Effector CD4-positive, alpha-beta T cell (primary cell): ENCODE results near the gene U2AF2.
A peak's percentile ranks its signal among the peaks of the same experiment; 100 is the strongest.

Experiments
- DNase-seq: peaks from one replicate; pipeline ENCODE4 v3.0.0-alpha.2; 2020

The U2AF2 gene

DNA sequence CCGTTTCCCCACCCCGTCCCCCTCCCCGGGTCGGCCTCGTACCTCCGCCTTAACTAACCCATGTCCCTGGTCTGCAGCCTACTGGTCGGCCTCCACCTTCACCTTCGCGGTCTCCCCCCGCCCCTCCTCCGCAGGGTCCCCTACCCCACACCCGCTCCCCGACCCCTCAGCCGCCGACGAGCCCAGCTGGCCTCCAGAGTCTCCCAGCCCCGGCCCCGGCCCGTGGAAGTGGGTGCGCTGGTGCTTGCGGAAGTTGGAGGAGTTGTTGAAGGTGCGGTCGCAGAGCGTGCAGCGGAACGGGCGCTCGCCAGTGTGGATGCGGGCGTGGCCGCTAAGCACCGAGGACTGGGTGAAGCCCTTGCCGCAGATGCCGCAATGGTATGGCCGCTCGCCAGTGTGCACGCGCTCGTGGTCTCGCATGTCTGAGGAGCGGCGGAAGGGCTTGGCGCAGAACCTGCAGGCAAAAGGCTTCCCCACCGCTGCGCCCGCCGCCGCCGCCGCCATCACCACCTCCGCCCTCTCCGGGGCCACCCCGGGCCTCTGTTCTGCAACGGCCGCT lies 33.1 kb upstream of the U2AF2 start:
- DNase-seq, result no peak

DNA sequence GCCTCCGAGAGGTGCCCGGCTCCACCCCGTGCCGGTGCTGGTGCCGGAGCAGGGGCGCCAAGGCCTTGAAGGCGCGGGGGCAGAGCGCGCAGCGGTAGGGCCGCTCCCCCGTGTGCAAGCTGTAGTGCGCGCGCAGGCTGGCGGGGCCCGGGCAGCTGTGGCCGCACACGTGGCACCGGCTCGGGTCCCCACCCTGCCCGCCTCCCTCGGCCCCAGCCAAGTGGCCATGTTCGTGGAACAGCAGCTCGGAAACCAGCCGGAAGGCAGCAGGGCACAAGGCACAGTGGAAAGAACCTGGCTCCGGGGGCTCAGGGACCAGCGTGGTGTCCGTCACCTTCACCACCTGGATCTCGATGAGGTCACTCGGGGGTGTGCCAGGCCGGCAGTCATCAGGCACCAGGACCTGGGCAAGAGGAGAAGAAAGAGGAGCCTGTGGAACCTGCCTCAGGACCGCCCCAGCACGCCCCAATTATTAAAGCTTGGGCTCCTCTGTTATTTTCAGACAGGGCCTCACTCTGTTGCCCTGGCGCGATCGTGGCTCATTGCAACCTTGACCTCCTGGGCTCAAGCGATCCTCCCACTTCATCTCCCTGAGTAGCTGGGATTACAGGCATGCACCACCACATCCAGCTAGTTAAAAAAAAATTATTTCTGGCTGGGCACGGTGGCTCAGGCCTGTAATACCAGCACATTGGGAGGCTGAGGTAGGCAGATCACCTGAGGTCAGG lies 32.4 kb upstream of the U2AF2 start:
- DNase-seq, result no peak

DNA sequence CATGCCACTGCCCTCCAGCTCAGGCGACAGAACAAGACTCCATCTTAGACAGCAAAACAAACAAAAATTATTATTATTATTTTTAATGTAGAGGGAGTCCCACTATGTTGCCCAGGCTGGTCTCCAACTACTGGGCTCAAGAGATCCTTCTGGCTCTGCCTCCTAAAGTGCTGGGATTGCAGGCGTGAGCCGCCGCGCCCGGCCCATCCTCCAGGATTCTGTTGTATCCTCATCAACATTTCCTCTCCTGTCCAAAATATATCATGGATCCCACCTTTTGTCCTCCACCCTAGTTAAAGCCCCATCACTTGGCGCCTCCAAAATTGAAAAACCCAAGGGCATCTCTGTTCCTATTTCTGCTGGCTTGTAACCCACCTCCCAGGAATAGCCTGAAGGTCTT lies 31.7 kb upstream of the U2AF2 start:
- DNase-seq, result no peak

DNA sequence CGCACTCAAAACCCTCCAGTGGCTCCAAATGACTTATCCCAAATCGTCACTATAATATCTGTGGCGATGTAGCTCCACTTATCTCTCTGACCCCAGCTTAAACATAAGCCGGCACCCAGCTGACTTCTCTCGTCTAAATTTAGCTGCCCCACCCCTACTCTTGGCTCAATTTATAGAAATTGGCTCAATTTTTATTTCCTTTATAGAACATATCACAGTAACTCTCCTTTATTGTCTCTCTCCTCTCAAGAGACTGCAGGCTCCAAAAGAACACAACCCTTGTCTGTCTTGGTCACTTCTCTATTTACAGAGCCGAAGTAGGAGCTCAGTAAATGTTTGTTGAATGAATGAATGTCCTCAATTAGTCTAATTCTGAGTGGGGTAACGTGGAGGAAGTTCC lies 31.3 kb upstream of the U2AF2 start:
- DNase-seq, result no peak

DNA sequence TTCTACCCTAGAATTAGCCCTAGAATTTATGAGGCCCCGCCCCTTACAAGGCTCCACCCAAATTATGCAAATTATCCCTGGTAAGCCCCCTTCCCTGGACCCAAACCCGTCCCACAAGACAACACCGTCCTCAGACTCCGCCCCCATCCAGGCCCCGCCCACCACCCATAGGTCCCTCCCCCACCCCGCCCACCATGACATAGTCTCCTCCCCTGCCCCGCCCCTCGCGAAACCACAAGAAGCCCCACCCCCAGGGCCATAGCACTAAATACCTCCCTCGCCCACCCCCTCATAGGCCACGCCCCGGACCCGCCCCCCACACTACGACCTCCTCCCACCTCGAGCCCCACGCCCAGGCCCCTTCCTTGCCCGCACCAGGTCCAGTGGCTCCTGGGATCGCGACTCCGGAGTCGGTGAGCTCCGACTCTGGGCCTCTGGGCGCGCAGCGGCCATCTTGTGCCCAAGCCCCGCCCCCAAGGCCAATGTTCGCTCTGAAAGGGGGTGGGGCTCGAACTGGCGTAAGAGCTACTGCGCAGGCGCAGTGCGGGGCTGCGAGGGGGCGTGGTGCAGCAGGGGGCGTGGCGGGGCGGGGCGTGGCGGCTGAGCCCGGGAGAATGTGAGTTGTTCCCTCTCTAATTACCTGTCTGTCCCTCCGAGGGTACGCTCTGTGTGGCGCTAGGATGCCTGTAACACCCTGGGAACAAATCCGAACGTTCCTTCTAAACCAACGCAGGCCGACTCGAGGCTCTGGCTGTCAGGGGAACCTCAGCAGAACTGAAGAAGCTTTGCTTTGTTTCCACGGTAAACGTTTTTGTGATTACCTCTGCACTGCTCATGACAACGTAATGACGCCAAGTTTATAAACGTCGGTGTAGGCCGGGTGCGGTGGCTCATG lies 30.5 kb upstream of the U2AF2 start, which contains the start of gene ZNF784:
Gene ZNF784, minus strand, starts transcription at position 458 of the 895 bp plus-strand sequence. Its CDS starts 5 bp downstream, at position 453.
- DNase-seq, result peak; percentile 93

DNA sequence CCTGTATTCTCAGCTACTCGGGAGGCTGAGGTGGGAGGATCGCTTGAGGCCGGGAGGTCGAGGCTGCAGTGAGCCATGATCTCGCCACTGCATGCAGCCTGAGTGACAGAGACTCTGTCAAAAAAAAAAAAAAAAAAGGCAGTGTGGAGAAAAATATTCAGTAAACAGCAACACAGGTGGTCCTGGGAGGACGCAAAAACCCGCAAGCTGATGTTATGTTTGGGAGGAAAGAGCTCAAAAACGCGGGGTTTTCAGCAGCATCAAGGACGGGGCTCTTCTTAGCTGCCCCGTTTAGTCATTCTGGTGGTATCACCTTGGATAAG lies 29.9 kb upstream of the U2AF2 start:
- no peak for DNase-seq

DNA sequence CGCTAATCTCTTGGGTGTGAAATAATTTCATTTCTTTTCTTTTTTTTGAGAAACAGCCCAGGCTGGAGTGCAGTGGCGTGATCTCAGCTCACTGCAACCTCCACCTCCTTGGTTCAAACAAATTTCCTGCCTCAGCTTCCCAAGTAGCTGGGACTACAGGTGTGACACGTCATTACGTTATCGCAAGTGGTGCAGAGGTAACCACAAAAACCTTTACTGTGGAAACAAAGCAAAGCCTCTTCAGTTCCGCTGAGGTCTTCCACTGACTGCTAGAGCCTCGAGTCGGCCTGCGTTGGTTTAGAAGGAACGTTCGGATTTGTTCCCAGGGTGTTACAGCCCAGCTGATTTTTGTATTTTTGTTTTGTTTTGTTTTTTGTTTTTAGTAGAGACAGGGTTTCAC lies 28.5 kb upstream of the U2AF2 start:
- DNase-seq, result peak; percentile 49

DNA sequence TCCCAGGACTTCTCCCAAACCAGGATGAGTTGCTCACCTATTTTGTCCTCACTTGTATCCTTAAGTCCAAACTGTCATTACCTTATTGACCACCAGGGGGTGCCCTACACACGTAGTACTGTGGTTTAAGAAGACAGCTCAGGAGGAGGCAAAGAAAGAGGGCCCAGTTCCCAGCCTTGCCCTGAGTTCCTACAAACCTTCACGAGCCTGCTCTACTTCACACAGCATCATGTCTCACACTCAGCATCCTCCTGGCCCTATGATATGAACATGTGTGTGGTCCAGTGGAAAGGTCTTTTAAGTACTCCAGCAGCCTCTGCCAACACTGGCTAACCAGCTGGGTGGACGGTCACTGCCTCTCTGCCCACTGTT lies 22.4 kb upstream of the U2AF2 start:
- DNase-seq, result peak; percentile 90

DNA sequence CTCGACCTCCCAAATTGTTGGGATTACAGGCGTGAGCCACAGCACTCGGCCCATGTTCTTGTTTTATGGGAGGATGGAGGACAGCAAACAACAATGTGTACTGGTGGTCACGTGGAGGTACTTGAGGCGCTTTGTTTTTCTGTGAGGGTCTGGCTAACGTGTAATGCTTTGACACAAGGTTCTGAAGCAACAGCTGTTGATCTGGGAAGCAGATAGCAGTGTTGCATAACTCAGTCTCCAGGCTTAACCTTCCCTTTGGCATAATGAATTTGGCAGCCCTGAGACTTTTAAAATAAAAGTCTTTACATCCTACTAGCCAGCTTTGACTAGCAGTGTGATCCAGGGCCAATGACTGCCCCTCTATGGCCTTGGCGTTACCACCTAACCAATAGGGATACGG lies 21.0 kb upstream of the U2AF2 start:
- no peak for DNase-seq

DNA sequence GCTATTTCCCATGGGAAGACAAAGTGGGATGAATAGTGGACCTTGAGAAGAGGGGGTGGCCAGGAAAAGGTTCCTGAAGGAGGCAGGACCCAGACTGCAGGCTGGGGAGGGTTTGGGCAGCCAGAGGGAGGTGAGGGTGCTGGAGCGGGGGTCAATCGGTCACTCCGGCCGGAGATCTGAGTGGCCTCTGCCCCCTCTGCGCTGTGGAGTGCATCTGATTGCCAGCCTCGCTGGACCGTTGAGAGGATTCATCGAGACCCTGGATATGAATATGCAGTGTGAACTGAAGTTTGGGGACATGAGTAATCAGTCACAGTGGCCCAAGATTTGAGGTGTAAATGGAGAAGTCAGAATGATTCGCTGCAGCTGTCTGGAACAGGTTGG lies 19.5 kb upstream of the U2AF2 start:
- no peak for DNase-seq

DNA sequence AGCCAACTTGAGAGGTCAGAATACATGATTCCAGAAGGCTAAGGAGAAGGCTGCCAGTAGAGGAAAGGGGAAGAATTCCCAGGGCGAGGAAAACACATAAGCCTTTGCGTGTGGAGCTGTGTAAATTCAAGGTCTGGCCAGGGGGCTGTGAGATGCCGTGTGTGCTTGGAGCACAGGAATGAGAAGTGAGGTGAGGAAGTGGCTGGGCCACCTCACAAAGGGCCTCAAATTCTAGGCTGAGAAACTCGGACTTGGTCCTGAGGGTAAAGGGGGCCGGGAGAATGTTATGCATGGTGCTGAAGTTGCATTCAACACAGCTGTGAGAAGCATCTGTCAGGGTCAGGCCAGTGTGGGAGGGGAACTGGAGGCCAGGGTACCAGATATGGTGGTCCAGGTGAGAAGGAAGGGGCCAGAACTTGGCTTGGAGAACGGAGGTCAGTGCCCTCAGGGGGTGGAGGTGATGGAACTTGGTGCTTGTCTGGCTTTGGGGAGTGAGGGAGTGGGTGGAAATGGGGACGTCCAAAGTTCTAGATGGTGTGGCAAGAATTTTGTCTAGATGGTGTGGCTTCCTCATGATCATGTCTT lies 18.9 kb upstream of the U2AF2 start:
- no peak for DNase-seq

DNA sequence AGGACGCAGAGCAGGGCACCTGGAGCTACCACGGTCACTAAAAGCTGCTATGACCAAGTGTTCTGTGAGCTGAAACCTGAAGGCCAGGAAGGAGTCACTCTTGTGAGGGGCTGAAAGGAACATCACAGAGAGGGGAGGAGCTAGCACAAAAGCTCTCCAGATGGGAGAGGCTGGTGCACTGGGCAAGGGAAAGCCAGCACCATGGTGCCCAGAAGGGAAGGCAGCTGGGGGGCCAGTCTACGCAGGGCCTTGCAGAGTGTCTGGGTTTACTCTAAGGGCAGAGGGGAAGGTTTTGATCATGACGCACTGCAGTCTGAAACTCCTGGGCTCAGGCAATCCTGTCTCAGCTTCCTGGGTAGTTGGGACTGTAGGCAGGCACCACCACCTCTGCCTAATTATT lies 18.1 kb upstream of the U2AF2 start:
- no peak for DNase-seq

DNA sequence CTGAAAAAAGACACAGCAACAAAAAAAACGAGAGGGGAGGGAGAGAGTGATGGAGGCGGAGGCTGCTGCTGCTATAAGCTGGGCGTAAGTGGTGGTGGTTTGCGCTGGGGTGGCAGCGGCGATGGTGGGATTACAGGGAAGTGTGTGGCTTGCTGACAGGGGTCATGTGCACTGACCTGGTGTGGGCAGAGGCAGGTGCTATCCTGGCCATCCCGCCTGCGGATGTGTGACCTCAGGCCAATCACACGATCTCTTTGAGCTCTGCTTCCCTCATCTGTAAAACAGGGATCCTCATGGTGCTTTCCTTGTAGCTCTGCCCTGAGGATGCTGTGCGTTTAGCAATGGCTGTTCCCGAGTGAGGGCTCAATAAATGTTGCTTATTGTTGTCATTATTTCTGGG lies 17.3 kb upstream of the U2AF2 start:
- DNase-seq, result no peak

DNA sequence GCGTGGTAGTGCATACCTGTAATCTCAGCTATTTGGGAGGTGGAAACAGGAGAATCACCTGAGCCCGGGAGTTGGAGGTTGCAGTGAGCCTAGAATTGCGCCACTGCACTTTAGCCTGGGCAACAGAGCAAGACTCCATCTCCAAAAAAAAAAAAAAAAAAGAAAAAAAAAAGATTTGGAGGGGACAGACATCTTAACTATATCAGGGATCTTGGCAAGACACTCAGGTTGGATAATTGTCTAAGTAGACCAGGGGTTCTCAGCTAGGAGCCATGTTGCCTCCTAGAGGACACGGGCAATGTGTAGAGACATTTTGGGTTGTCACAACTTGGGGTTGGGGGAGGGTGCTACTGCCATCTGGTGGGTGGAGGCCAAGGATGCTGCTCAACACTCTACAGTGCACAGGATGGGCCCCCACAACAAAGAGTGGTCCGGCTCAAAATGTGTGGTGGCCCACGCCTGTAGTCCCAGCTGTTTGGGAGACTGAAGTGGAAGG lies 15.9 kb upstream of the U2AF2 start:
- DNase-seq, result no peak

DNA sequence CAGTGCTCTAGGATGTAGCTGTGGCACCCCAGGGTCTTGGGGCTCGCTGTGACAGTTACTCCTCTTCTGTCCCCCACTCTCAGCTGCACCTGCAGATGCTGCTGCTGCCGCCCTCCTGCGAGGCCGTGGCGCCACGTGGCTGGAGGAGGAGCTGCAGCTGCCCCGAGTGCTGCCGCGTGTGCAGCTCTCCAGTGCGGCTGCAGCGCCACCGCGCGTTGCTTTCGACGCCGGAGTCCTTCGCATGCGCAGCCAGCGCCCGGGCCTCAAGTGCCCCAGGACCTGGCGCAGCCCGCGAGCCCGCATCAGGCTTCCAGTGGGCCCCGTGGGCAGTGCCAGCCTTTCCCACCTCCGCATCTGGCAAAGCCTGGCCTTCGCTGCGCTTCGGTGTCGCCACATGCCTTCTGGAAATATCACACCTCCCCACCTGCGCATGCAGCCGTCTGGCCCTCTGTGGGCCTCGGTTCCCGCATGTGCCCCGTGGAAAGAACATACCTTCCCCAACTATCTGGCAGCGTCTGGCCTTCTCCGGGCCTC lies 14.7 kb upstream of the U2AF2 start:
- peak; percentile 62 for DNase-seq

DNA sequence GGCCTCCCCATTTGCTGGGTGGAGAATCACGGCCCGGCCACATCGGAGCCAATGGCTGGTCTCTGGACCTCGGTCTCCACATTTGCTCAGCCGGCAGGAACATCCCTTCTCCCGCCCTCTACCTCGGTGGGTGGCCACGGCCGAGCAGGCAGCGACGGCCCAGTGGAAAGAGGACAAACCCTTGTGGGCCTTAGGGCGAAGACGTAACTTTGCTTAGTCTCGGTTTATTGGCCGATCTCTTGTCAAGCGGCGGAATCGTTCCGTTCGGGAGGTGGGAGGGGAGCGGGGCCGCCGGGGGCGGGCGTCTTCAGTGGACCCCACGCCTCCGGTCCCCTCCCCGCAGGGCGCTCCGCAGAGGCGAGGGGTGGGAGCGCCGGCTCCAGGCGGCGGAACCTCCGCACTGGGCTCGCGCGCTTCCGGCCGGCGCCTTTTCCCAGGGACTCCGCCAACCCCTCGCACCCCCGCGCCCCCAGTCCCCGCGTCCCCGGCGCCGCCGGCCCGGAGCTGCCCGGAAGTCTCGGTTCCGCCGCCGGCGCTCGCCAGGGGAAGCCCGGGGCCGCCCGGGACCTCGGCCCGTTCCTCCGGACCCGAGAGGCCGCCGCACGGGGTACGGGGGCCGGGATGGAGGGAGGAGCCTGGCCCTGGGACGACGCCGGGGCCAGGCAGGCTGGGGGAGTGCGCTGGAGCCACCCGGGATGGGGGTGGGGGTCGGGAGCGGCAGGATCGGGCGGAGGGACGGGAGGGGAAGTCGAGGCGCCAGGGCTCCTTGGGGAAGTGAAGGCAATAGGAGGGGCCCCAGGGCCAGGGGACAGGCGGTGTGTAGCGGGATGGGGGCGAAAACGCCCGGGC lies 14.0 kb upstream of the U2AF2 start, which contains the start of gene ZNF580:
Gene ZNF580, plus strand, starts transcription at position 426 of the 849 bp plus-strand sequence. CDS start 1,507 bp downstream, outside the sequence.
- no peak for DNase-seq

DNA sequence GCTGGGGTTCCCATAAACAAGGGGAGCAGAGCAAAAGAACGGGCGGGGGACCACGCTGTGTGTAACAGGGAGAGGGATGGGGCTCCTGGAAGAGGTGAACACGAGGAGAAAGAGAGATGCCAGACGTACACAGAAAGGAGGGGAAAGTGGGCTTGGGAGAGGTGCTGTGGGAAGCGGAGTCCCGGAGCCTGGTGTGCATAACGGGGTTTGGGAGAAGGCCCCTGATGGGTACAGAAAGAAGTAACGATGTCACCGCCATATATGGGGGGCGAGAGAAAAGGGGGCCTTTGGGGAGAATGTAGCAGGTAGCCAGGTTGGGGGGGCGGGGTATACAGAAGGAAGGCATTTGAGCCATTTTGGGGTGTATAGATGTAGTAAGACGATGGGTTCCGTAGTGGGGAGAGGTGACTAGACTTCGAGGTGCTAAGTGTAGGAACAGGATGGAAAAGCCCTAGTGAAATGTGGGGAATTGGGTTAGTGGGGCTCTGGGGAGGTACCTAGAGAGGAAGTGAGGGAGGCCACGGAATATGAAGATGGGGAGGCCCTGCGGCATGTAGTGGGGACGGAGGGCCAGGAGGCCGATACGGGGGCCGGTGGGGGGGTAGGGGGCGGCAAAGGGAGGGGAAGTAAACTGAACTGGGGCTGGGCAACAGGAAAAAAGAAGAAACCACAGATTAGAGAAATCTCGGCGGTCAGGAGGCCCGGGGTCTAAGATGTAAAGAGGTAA lies 13.2 kb upstream of the U2AF2 start:
- DNase-seq, result no peak

DNA sequence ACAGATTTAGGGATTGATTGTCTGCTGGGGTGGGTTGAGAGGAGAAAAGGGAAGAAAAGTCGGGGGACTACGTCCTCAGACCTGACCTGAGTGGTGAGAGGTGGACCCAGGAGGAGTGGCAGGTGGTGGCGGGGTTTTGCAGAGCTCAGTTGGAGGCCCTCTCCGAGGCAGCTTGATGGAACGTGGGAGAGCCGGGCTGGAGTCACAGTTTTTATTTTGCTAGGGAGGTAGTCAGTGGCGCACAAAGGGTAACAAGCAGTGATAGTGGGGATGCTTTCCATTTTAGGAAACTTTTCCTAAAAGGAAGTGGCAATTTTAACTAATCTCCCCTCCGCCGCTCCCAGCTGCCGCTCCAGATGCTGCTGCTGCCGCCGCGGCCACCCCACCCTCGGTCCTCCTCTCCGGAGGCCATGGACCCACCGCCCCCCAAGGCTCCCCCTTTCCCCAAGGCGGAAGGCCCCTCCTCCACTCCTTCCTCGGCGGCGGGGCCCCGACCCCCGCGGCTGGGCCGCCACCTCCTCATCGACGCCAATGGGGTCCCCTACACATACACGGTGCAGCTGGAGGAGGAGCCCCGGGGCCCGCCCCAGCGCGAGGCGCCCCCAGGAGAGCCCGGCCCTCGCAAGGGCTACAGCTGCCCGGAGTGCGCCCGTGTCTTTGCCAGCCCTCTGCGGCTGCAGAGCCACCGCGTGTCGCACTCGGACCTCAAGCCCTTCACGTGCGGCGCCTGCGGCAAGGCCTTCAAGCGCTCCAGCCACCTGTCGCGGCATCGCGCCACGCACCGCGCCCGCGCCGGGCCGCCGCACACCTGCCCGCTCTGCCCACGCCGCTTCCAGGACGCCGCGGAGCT lies 12.5 kb upstream of the U2AF2 start:
- DNase-seq, result no peak

DNA sequence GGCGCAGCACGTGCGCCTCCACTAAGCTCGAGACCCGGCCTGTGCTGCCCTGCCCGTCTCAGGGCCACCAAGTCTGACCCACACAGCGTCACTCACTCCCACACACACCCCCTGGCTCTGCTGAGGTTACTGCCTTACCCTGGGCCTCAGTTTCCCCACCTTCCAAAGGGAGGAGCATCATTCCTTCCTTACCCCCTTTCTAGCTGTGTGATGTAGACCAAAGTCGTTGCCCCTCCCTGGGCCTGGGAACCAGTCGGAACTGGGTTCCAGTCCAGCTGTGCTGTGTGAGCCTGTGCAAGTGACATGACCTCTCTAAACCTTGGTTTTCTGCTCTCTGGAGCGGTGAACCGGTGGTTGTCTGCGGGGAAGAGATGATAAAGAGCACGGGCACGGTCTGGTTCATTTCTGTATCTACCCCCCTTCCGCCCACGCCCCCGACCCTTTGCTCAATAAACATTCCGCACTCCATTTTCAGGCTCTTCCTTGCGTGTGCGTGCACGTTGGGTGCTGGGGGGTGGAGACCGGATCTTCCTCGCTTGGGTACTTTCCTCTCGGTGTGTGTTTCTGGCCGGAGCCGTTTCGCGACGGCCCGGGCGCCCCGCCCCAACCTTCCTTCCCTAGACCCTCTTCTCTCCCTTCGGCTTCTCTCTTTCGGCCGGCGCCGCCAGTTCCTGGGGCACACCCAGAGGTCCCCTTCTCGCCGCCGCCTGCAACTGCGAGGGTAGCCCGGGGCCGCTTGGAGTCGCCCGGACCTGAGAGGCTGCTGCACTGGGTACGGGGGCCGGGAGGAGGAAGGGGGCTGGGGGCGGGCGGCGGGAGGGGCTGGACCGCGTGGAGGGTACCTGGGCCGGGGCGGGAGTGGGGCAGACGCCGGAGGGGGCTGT lies 11.6 kb upstream of the U2AF2 start, which contains the start of gene ZNF581:
Gene ZNF581, plus strand, starts transcription at position 647 of the 884 bp plus-strand sequence. CDS start 923 bp downstream, outside the sequence.
- DNase-seq, result peak; percentile 71
